HCT116 (cell line): ENCODE data around the gene C2orf76. TPM values are rescaled to one million over a fixed set of nuclear protein-coding genes. Genes with fewer than 3 reads are reported as not detected.
A peak's percentile ranks its signal among the peaks of the same experiment; 100 is the strongest.

Experiments used
- ATAC-seq: fragments of 200-7000 bp; cut with Tn5 transposase; 2 replicates; pipeline ENCODE4 v1.9.1; 2020; ENCODE audit warnings: mild to moderate bottlenecking, moderate library complexity
- BruUV-seq: library from RNA; stranded (reverse); fragments of 400-500 nt; replicated peaks from 2 replicates; lab custom pipeline; 2021; lab: Mats Ljungman, UMichigan
- CTCF ChIA-PET: fragments of 300-600 bp; sonication (Branson Sonifier 250); formaldehyde crosslinking; loops from one replicate; lab custom pipeline; 2021; ENCODE audit warnings: antibody characterized with exemption; lab: Charles Lee
- POLR2A ChIA-PET: fragments of 300-600, 350-600 bp; sonication (Branson Sonifier 250); formaldehyde crosslinking; loops from one replicate; lab custom pipeline; 2021; ENCODE audit warnings: antibody characterized with exemption; lab: Charles Lee
- RAD21 ChIA-PET, 2 experiments: fragments of 300-600 bp; sonication (Branson Sonifier 250); formaldehyde crosslinking; loops; one replicate each; lab custom pipeline; 2023; ENCODE audit warnings: low total read pairs in 2 of 2; ENCODE audit not compliant: uncharacterized antibody in 2 of 2, unreplicated experiment in 2 of 2, low non-redundant PET in 1 of 2; lab: Charles Lee
- DNase-seq: peaks from one replicate; pipeline ENCODE4 v3.0.0-alpha.2; 2010; ENCODE audit warnings: low read depth, low spot score
- H2AFZ ChIP-seq: fragments of 200-600 bp; shearing (Covaris generic), sonication (generic); 2 replicates; pipeline ENCODE4 v1.6.1; 2017; ENCODE audit warnings: low read depth, mixed run types, mixed read lengths, antibody characterized with exemption, low read length; ENCODE audit not compliant: poor library complexity, severe bottlenecking
- H3K27ac ChIP-seq: 2 replicates; pipeline ENCODE4 v1.5.1; 2012; ENCODE audit warnings: low read depth, low read length
- H3K27me3 ChIP-seq: fragments of 200-600 bp; sonication (generic); 2 replicates; pipeline ENCODE4 v1.6.1; 2016; ENCODE audit warnings: mixed run types, low read length, mixed read lengths; ENCODE audit not compliant: insufficient read depth
- H3K36me3 ChIP-seq, 2 experiments: fragments of 200-500 bp in 1 of 2; fragments of 200-600 bp in 1 of 2; sonication (Bioruptor generic) in 1 of 2; sonication (generic) in 1 of 2; 2 replicates each; pipeline versions ENCODE4 v1.5.1 to v1.6.1; 2014 to 2016; ENCODE audit warnings: low read length in 2 of 2, inconsistent platforms in 1 of 2, mixed read lengths in 1 of 2, mixed run types in 1 of 2; ENCODE audit not compliant: insufficient read depth in 2 of 2, control insufficient read depth in 1 of 2
- H3K4me1 ChIP-seq, 2 experiments: fragments of 200-600 bp in 1 of 2; sonication (generic) in 1 of 2; 2 replicates each; pipeline versions ENCODE4 v1.5.1 to v1.6.1; 2012 to 2017; ENCODE audit warnings: low read length in 2 of 2, inconsistent platforms in 1 of 2, mild to moderate bottlenecking in 1 of 2, mixed read lengths in 1 of 2, mixed run types in 1 of 2, moderate library complexity in 1 of 2; ENCODE audit not compliant: insufficient read depth in 2 of 2, control insufficient read depth in 1 of 2
- H3K4me2 ChIP-seq: fragments of 200-600 bp; sonication (generic); 2 replicates; pipeline ENCODE4 v1.6.1; 2017; ENCODE audit warnings: mixed run types, low read length, mixed read lengths
- H3K4me3 ChIP-seq, 2 experiments: fragments of 200-600 bp in 1 of 2; sonication (generic) in 1 of 2; replicated peaks in 1 of 2; 2 replicates each; pipeline ENCODE4 v1.5.1; 2011 to 2016; ENCODE audit warnings: low read length in 2 of 2, control low read depth in 1 of 2, low read depth in 1 of 2, mild to moderate bottlenecking in 1 of 2, mixed read lengths in 1 of 2, mixed run types in 1 of 2
- H3K79me2 ChIP-seq: fragments of 200-600 bp; sonication (generic); 2 replicates; pipeline ENCODE4 v1.6.1; 2017; ENCODE audit warnings: mild to moderate bottlenecking, mixed run types, low read length, moderate library complexity, mixed read lengths; ENCODE audit not compliant: insufficient read depth
- H3K9ac ChIP-seq: fragments of 200-600 bp; sonication (generic); 2 replicates; pipeline ENCODE4 v1.6.1; 2016; ENCODE audit warnings: low read length, mixed read lengths
- H3K9me2 ChIP-seq: fragments of 200-600 bp; sonication (generic), shearing (Covaris generic); 2 replicates; pipeline ENCODE4 v1.6.1; 2017; ENCODE audit warnings: mixed run types, mild to moderate bottlenecking, moderate library complexity; ENCODE audit not compliant: insufficient read depth
- H3K9me3 ChIP-seq, 2 experiments: fragments of 200-500 bp in 1 of 2; fragments of 200-600 bp in 1 of 2; sonication (Bioruptor generic) in 1 of 2; sonication (generic) in 1 of 2; 2 replicates each; pipeline ENCODE4 v1.6.1; 2014 to 2017; ENCODE audit warnings: low read length in 2 of 2, mixed read lengths in 2 of 2, inconsistent platforms in 1 of 2, low read depth in 1 of 2, mild to moderate bottlenecking in 1 of 2, mixed run types in 1 of 2, moderate library complexity in 1 of 2; ENCODE audit not compliant: control insufficient read depth in 1 of 2, insufficient read depth in 1 of 2
- H4K20me1 ChIP-seq: fragments of 200-600 bp; sonication (generic), shearing (Covaris generic); 2 replicates; pipeline ENCODE4 v1.6.1; 2017; ENCODE audit warnings: mixed run types, mild to moderate bottlenecking, moderate library complexity; ENCODE audit not compliant: insufficient read depth
- ATF3 ChIP-seq: IDR thresholded peaks from 2 replicates; pipeline ENCODE4 v1.6.1; 2012
- CBX3 ChIP-seq: IDR thresholded peaks from 2 replicates; pipeline ENCODE4 v1.6.1; 2012; ENCODE audit warnings: low read depth
- CEBPB ChIP-seq: IDR thresholded peaks from 2 replicates; pipeline ENCODE4 v1.6.1; 2012; ENCODE audit warnings: low read depth
- EGR1 ChIP-seq: IDR thresholded peaks from 2 replicates; pipeline ENCODE4 v1.6.1; 2012; ENCODE audit warnings: low read depth
- ELF1 ChIP-seq: IDR thresholded peaks from 2 replicates; pipeline ENCODE4 v1.6.1; 2012; ENCODE audit warnings: low read depth, borderline replicate concordance
- EZH2 ChIP-seq: fragments of 200-600 bp; sonication (generic); IDR thresholded peaks from 2 replicates; pipeline ENCODE4 v1.6.1; 2017; ENCODE audit warnings: antibody characterized with exemption, mixed run types
- EZH2phosphoT487 ChIP-seq: fragments of 200-600 bp; IDR thresholded peaks from 2 replicates; pipeline ENCODE4 v1.6.1; 2018; ENCODE audit warnings: antibody characterized with exemption, borderline replicate concordance
- FOSL1 ChIP-seq: IDR thresholded peaks from 2 replicates; pipeline ENCODE4 v1.6.1; 2012; ENCODE audit warnings: low read depth
- JUND ChIP-seq: IDR thresholded peaks from 2 replicates; pipeline ENCODE4 v1.6.1; 2012
- MAX ChIP-seq: IDR thresholded peaks from 2 replicates; pipeline ENCODE4 v1.6.1; 2012
- POLR2AphosphoS5 ChIP-seq: IDR thresholded peaks from 2 replicates; pipeline ENCODE4 v1.6.1; 2011; ENCODE audit warnings: mild to moderate bottlenecking, low read depth, low read length, moderate library complexity
- RAD21 ChIP-seq: IDR thresholded peaks from 2 replicates; pipeline ENCODE4 v1.6.1; 2012; ENCODE audit warnings: low read depth, mild to moderate bottlenecking
- REST ChIP-seq: IDR thresholded peaks from 2 replicates; pipeline ENCODE4 v1.6.1; 2012; ENCODE audit warnings: low read depth
- SIN3A ChIP-seq: IDR thresholded peaks from 2 replicates; pipeline ENCODE4 v1.6.1; 2012; ENCODE audit warnings: low read depth
- SP1 ChIP-seq: IDR thresholded peaks from 2 replicates; pipeline ENCODE4 v1.6.1; 2012; ENCODE audit warnings: low read depth
- SRF ChIP-seq: IDR thresholded peaks from 2 replicates; pipeline ENCODE4 v1.6.1; 2012; ENCODE audit warnings: low read depth
- TCF7L2 ChIP-seq: IDR thresholded peaks from 2 replicates; pipeline ENCODE4 v1.7.0; 2011; ENCODE audit warnings: borderline replicate concordance, inconsistent platforms; ENCODE audit not compliant: insufficient read depth, insufficient read length; ENCODE audit errors: extremely low read depth
- YY1 ChIP-seq: IDR thresholded peaks from 2 replicates; pipeline ENCODE4 v1.6.1; 2011; ENCODE audit warnings: low read length, low read depth, moderate library complexity, mild to moderate bottlenecking; ENCODE audit not compliant: insufficient replicate concordance; ENCODE audit errors: extremely low read depth
- ZBTB33 ChIP-seq: IDR thresholded peaks from 2 replicates; pipeline ENCODE4 v1.6.1; 2011; ENCODE audit warnings: mild to moderate bottlenecking, low read length, moderate library complexity; ENCODE audit not compliant: insufficient replicate concordance; ENCODE audit errors: extremely low read depth
- ZFX ChIP-seq: fragments of 450-650 bp; IDR thresholded peaks from 2 replicates; pipeline ENCODE4 v1.6.1; 2017
- intact Hi-C: fragments of 100-400 bp; cut with micrococcal nuclease; formaldehyde crosslinking; loops from 2 replicates; pipeline ENCODE4 v1.10.0; 2022
- total RNA-seq: library from RNA; stranded (reverse); gene quantifications from one replicate; pipeline ENCODE4 v1.2.1, GENCODE V29; 2021; ENCODE audit not compliant: unreplicated experiment

The C2orf76 gene
- total RNA-seq, 1 experiment from 2014 or later, result 10.5 TPM

GRCh38 chr2:119367472-119368099 lies 952 bp upstream of the C2orf76 start:
- Histone ChIP-seq H3K9me2 (no peaks in the 10 kb centered on the region), H3K9ac (peak overlapping the region; percentile 79), H3K27ac (peak overlapping the region; percentile 76)
- TF ChIP-seq TCF7L2 (no peak), SP1 (no peak), SRF (no peak), CEBPB (no peak), EGR1 (no peak), EZH2 (no peak), SIN3A (no peak), POLR2AphosphoS5 (no peak), CBX3 (no peak), JUND (no peak), REST (no peak), ZFX (no peak), RAD21 (no peak), ATF3 (no peak), EZH2phosphoT487 (no peak), MAX (no peak), ZBTB33 (no peak), ELF1 (no peak), FOSL1 (no peak), YY1 (no peak)
- TF ChIP-seq, all 23 proteins: peak for 0
- ATAC-seq (peak; percentile 67), DNase-seq (no peak)
- Histone ChIP-seq H3K9me3 (no peaks in the 10 kb centered on the region), H4K20me1 (no peaks in the 10 kb centered on the region), H3K4me1 (peaks cover 13 to 17% of the 10 kb centered on the region in 2 experiments), H3K4me2 (peak overlapping the region; percentile 98), H3K27me3 (no peaks in the 10 kb centered on the region), H3K79me2 (peaks cover 38% of the 10 kb centered on the region), H3K36me3 (peaks cover 31 to 34% of the 10 kb centered on the region in 2 experiments; a peak in 3 of 4 replicates), H2AFZ (no peak overlapping the region), H3K4me3 (peak overlapping the region; percentile 95 to 99)
- POLR2A ChIA-PET, result interaction anchor here (1.1 to 1.4 kb wide), 3 partner anchors 10 to 20 kb away, joined by 4 to 6 read pairs (median 6); no protein-coding TSS in a partner anchor
- BruUV-seq, result no TSS peak
- intact Hi-C loops, result no loop called here
- CTCF ChIA-PET, result interaction anchor here (1.2 kb wide), 1 partner anchor 15 kb away, joined by 4 read pairs; no protein-coding TSS in a partner anchor
- RAD21 ChIA-PET, result no interaction called here
